Thyroid gland (tissue), 4 donors: Measurements from ENCODE around the gene MYT1. TPM values are rescaled to one million over a fixed set of nuclear protein-coding genes. Genes with fewer than 3 reads are reported as not detected.

Experiments
- DNase-seq, 2 donors: peaks; one replicate each; pipeline ENCODE4 v3.0.0-alpha.2; 2019
- H3K27ac ChIP-seq, 3 donors: fragments of 200-600 bp; sonication (generic); 1 replicate in 2 of 3; 2 replicates in 1 of 3; pipeline ENCODE4 v1.5.1; 2016 to 2019; ENCODE audit warnings: mild to moderate bottlenecking in 1 of 3, moderate library complexity in 1 of 3
- H3K27me3 ChIP-seq: fragments of 200-600 bp; sonication (generic); one replicate; pipeline ENCODE4 v1.5.1; 2019
- H3K36me3 ChIP-seq, 2 donors: fragments of 200-600 bp; sonication (generic); one replicate each; pipeline ENCODE4 v1.5.1; 2016 to 2019
- H3K4me1 ChIP-seq, 2 donors: fragments of 200-600 bp; sonication (generic); one replicate each; pipeline ENCODE4 v1.5.1; 2017 to 2019
- H3K4me3 ChIP-seq, 3 donors: fragments of 200-600 bp; sonication (generic); replicated peaks in 1 of 3; 1 replicate in 2 of 3; 2 replicates in 1 of 3; pipeline ENCODE4 v1.5.1; 2016; ENCODE audit warnings: mild to moderate bottlenecking in 1 of 3
- H3K9me3 ChIP-seq: fragments of 200-600 bp; sonication (generic); one replicate; pipeline ENCODE4 v1.5.1; 2017
- CTCF ChIP-seq, 6 experiments: fragments of 200-600 bp in 3 of 6; fragments of 450-650 bp in 3 of 6; sonication (generic) in 3 of 6; IDR thresholded peaks; one replicate each; pipeline ENCODE4 v1.5.1; 2016 to 2019; ENCODE audit warnings: antibody characterized with exemption in 6 of 6, mild to moderate bottlenecking in 2 of 6, inconsistent platforms in 1 of 6, moderate library complexity in 1 of 6
- POLR2A ChIP-seq, 2 donors: fragments of 450-650 bp; IDR thresholded peaks; one replicate each; pipeline ENCODE4 v1.6.1; 2017; ENCODE audit warnings: antibody characterized with exemption in 2 of 2, mild to moderate bottlenecking in 2 of 2, moderate library complexity in 1 of 2
- WGBS, 2 donors: methylation state at CpG; one replicate each; pipeline ENCODE4 v1.1.5; 2017; 5-methylcytosine and 5-hydroxymethylcytosine counted together
- intact Hi-C: fragments of 100-400 bp; cut with DNase I; formaldehyde crosslinking; loops from one replicate; pipeline ENCODE4 v1.15.1; 2023
- total RNA-seq, 4 donors: library from RNA; depleted of rRNA; stranded (reverse); fragments of >200 nt; gene quantifications; one replicate each; pipeline ENCODE4 v1.2.3, GENCODE V29; 2016

MYT1 gene
- total RNA-seq, 4 donors from 2014 or later, result 0.42 to 1.8 (median 1.1) TPM

- H3K36me3 ChIP-seq, result peaks cover 0 to 3% of the 10 kb centered on the region in 2 donors
- WGBS, 2 donors, result 82 to 89% methylated on average over 7 to 9 of the region's 10 CpGs
- H3K27ac ChIP-seq, result no peak overlapping the region
- H3K4me1 ChIP-seq, result no peaks in the 10 kb centered on the region
- no peaks in the 10 kb centered on the region for H3K27me3 ChIP-seq
- TF ChIP-seq POLR2A (IDR thresholded peaks at IDR 0.05) (no peak), CTCF (IDR thresholded peaks at IDR 0.05) (no peak)
- intact Hi-C loops, result no loop called here
- DNase-seq, result no peak
- H3K9me3 ChIP-seq, result no peaks in the 10 kb centered on the region
- no peak overlapping the region for H3K4me3 ChIP-seq
Measured at GRCh38 chr20:64277571-64278316, 113.5 kb downstream of the MYT1 start.

GRCh38 chr20:64278317-64278681 is 114.0 kb downstream of the MYT1 start:
- Histone ChIP-seq H3K4me1 (no peaks in the 10 kb centered on the region), H3K27me3 (no peaks in the 10 kb centered on the region), H3K27ac (no peak overlapping the region), H3K4me3 (no peak overlapping the region), H3K36me3 (peaks cover 0 to 3% of the 10 kb centered on the region in 2 donors), H3K9me3 (no peaks in the 10 kb centered on the region)
- TF ChIP-seq POLR2A (IDR thresholded peaks at IDR 0.05) (no peak), CTCF (IDR thresholded peaks at IDR 0.05) (no peak)
- 75% methylated on average over 2 of the region's 4 CpGs; no CpG with 5 or more reads in 1 of the 2 donors for WGBS, 2 donors
- DNase-seq, result no peak
- intact Hi-C loops, result no loop called here

- intact Hi-C loops, result no loop called here
- DNase-seq, result no peak
- no peak overlapping the region for H3K27ac ChIP-seq
- WGBS, 2 donors, result 88% methylated on average over 6 to 7 of the region's 7 CpGs
- no peak for TF ChIP-seq POLR2A (IDR thresholded peaks at IDR 0.05)
- no peak for TF ChIP-seq CTCF (IDR thresholded peaks at IDR 0.05)
- peaks cover 0 to 3% of the 10 kb centered on the region in 2 donors for H3K36me3 ChIP-seq
- H3K4me1 ChIP-seq, result no peaks in the 10 kb centered on the region
- H3K4me3 ChIP-seq, result no peak overlapping the region
- no peaks in the 10 kb centered on the region for H3K9me3 ChIP-seq
- H3K27me3 ChIP-seq, result no peaks in the 10 kb centered on the region
Measured at GRCh38 chr20:64279826-64280459, 115.7 kb downstream of the MYT1 start.

GRCh38 chr20:64280460-64280843 is 116.2 kb downstream of the MYT1 start:
- 88 to 93% methylated on average over 3 of the region's 3 CpGs for WGBS, 2 donors
- intact Hi-C loops, result no loop called here
- DNase-seq, result no peak
- Histone ChIP-seq H3K9me3 (no peaks in the 10 kb centered on the region), H3K27me3 (no peaks in the 10 kb centered on the region), H3K4me1 (no peaks in the 10 kb centered on the region), H3K4me3 (no peak overlapping the region), H3K27ac (no peak overlapping the region), H3K36me3 (no peaks in the 10 kb centered on the region)
- TF ChIP-seq CTCF (IDR thresholded peaks at IDR 0.05) (no peak), POLR2A (IDR thresholded peaks at IDR 0.05) (no peak)

GRCh38 chr20:64283646-64284045 is 119.4 kb downstream of the MYT1 start:
- Histone ChIP-seq H3K4me1 (no peaks in the 10 kb centered on the region), H3K27ac (no peak overlapping the region), H3K36me3 (no peaks in the 10 kb centered on the region), H3K4me3 (no peak overlapping the region), H3K9me3 (no peaks in the 10 kb centered on the region), H3K27me3 (no peaks in the 10 kb centered on the region)
- 75 to 81% methylated on average over 4 of the region's 4 CpGs for WGBS, 2 donors
- DNase-seq, result no peak
- intact Hi-C loops, result no loop called here
- no peak for TF ChIP-seq CTCF (IDR thresholded peaks at IDR 0.05)
- no peak for TF ChIP-seq POLR2A (IDR thresholded peaks at IDR 0.05)
